Neural cell (in vitro differentiated cells): Measurements from ENCODE around the gene TRMT1.

Experiments
- EP300 ChIP-seq: fragments of 450-650 bp; conservative IDR thresholded peaks from 2 replicates; pipeline ENCODE4 v1.6.1; 2014; ENCODE audit warnings: antibody characterized with exemption, mild to moderate bottlenecking, moderate library complexity; ENCODE audit not compliant: poor library complexity, severe bottlenecking
- EZH2 ChIP-seq: fragments of 200-600, 300-800 bp; shearing (Covaris generic), sonication (generic); IDR thresholded peaks from 2 replicates; pipeline ENCODE4 v1.6.1; 2014; ENCODE audit warnings: antibody characterized with exemption, low read length, borderline replicate concordance, mild to moderate bottlenecking; ENCODE audit not compliant: insufficient read depth, poor library complexity, severe bottlenecking
- MXI1 ChIP-seq: fragments of 450-650 bp; conservative IDR thresholded peaks from 2 replicates; pipeline ENCODE4 v1.6.1; 2014; ENCODE audit warnings: antibody characterized with exemption, mild to moderate bottlenecking; ENCODE audit not compliant: poor library complexity, severe bottlenecking
- POLR2AphosphoS5 ChIP-seq: IDR thresholded peaks from 2 replicates; pipeline ENCODE4 v1.6.1; 2012
- RAD21 ChIP-seq: fragments of 450-650 bp; conservative IDR thresholded peaks from 2 replicates; pipeline ENCODE4 v1.6.1; 2014; ENCODE audit warnings: antibody characterized with exemption, mild to moderate bottlenecking, moderate library complexity
- SMC3 ChIP-seq: fragments of 450-650 bp; conservative IDR thresholded peaks from 2 replicates; pipeline ENCODE4 v1.6.1; 2014; ENCODE audit warnings: antibody characterized with exemption, mild to moderate bottlenecking, moderate library complexity; ENCODE audit not compliant: poor library complexity
- TAF1 ChIP-seq: IDR thresholded peaks from 2 replicates; pipeline ENCODE4 v1.6.1; 2012; ENCODE audit warnings: low read depth
- TF ChIP-seq, protein P1 (sequence below): fragments of 450-650 bp; IDR thresholded peaks from 2 replicates; pipeline ENCODE4 v1.5.1; 2014; ENCODE audit warnings: antibody characterized with exemption, mild to moderate bottlenecking, moderate library complexity; ENCODE audit not compliant: poor library complexity, severe bottlenecking
- TF ChIP-seq, protein P2 (sequence below): IDR thresholded peaks from 2 replicates; pipeline ENCODE4 v1.6.1; 2012; ENCODE audit warnings: borderline replicate concordance

DNA sequence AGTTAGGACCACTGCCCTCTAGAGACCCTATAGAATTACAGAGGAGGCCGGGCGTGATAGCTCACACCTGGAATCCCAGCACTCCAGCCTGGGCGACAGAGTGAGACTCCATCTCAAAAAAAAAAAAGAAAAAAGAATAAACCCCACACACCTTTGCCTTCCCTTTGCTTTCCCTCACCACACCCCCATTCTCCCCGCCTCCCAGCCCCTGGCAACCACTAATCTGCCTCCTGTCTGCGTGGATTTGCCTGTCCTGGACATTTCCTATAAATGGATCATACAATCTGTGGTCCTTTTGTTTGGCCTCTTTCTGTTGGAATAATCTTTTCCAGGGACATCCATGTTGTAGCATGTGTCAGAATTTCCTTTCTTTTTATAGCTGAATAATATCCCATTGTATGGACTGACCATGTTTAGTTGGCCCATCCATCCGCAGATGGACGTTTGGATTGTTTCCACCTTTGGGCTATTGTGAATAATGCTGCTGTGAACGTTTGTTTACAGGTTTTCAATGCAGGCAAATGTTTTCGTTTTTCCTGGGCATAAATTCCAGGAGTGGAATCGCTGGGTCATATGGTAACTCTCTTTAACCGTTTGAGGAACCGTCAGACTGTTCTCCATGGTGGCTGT lies 16.8 kb upstream of the TRMT1 start:
- TF ChIP-seq SMC3 (no peak), EZH2 (no peak), MXI1 (no peak), RAD21 (no peak), EP300 (no peak), TAF1 (no peak), POLR2AphosphoS5 (no peak)
- TF ChIP-seq, protein P1, sequence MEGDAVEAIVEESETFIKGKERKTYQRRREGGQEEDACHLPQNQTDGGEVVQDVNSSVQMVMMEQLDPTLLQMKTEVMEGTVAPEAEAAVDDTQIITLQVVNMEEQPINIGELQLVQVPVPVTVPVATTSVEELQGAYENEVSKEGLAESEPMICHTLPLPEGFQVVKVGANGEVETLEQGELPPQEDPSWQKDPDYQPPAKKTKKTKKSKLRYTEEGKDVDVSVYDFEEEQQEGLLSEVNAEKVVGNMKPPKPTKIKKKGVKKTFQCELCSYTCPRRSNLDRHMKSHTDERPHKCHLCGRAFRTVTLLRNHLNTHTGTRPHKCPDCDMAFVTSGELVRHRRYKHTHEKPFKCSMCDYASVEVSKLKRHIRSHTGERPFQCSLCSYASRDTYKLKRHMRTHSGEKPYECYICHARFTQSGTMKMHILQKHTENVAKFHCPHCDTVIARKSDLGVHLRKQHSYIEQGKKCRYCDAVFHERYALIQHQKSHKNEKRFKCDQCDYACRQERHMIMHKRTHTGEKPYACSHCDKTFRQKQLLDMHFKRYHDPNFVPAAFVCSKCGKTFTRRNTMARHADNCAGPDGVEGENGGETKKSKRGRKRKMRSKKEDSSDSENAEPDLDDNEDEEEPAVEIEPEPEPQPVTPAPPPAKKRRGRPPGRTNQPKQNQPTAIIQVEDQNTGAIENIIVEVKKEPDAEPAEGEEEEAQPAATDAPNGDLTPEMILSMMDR, result no peak
- TF ChIP-seq, protein P2, sequence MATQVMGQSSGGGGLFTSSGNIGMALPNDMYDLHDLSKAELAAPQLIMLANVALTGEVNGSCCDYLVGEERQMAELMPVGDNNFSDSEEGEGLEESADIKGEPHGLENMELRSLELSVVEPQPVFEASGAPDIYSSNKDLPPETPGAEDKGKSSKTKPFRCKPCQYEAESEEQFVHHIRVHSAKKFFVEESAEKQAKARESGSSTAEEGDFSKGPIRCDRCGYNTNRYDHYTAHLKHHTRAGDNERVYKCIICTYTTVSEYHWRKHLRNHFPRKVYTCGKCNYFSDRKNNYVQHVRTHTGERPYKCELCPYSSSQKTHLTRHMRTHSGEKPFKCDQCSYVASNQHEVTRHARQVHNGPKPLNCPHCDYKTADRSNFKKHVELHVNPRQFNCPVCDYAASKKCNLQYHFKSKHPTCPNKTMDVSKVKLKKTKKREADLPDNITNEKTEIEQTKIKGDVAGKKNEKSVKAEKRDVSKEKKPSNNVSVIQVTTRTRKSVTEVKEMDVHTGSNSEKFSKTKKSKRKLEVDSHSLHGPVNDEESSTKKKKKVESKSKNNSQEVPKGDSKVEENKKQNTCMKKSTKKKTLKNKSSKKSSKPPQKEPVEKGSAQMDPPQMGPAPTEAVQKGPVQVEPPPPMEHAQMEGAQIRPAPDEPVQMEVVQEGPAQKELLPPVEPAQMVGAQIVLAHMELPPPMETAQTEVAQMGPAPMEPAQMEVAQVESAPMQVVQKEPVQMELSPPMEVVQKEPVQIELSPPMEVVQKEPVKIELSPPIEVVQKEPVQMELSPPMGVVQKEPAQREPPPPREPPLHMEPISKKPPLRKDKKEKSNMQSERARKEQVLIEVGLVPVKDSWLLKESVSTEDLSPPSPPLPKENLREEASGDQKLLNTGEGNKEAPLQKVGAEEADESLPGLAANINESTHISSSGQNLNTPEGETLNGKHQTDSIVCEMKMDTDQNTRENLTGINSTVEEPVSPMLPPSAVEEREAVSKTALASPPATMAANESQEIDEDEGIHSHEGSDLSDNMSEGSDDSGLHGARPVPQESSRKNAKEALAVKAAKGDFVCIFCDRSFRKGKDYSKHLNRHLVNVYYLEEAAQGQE, result no peak
